ENCODE data around the gene FOXP4. TPM values are rescaled to one million over a fixed set of nuclear protein-coding genes. Genes with fewer than 3 reads are reported as not detected.

FOXP4 gene
- total RNA-seq, 8 experiments from 2014 or later: 1.3 to 22.1 (median 12.8) TPM

DNA sequence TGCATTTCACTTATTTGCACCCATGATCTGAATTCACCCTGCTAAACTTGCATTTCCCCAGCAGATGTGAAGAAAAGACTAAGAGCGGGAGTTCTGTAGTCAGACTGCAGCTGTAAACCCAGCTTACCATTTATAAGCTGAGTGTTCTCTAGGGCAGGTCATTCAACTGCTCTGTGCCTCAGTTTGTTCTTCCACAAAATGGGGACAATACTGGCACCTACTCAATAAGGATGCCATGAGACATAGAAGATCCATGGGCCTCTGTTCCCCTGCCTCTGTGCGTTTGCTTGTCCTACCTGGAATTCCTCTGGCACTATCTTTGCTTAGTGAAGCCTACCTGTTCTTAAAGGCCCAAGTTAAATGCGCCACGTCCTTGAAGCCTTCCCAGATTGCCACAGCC is 79.8 kb downstream of the FOXP4 start:
- no peak overlapping the region for H3K27ac ChIP-seq
- 41 to 100% (median 100%) methylated on average over 1 to 3 of the region's 4 CpGs; no CpG with 5 or more reads in 3 of the 10 experiments for WGBS, 10 experiments
- no peak for ATAC-seq (replicated peaks in 6 of 8)
- in situ Hi-C loops (cut with MboI; ENCODE audit: low pct_unique_long_range_greater_than_20kb in 2 of 9, low sequenced_read_pairs in 9 of 9, unreplicated experiment in 9 of 9): no loop called here
- H3K4me3 ChIP-seq: no peak overlapping the region
- peaks cover 16 to 17% of the 10 kb centered on the region in 2 donors for H3K4me1 ChIP-seq (replicated peaks in 1 of 2)

DNA sequence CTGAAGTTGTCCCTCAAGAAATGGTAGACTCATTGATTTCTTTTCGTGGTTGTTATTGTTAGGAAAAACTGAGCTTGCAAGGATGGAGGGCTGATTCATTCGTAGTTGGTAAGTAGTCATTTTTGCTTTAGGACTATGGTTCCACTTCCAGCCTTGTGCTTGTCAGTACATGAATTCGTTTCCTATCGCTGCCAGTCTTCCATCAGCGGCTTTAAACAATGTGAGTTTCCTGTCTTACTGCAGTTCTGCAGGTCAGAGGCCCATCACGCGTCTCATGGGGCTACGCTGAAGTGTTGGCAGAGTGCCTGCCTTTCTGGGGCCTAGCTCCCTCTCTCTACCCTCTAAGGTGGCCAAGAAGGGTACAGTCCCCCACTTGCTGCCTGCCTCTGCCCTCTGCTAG is 80.7 kb downstream of the FOXP4 start:
- Histone ChIP-seq H3K27ac (no peak overlapping the region), H3K4me3 (no peak overlapping the region), H3K4me1 (replicated peaks in 1 of 2) (peaks cover 11 to 13% of the 10 kb centered on the region in 2 donors)
- in situ Hi-C loops (cut with MboI; ENCODE audit: low pct_unique_long_range_greater_than_20kb in 2 of 9, low sequenced_read_pairs in 9 of 9, unreplicated experiment in 9 of 9): no loop called here
- ATAC-seq (replicated peaks in 6 of 8): peak in 3 of 8 experiments; percentile 24 to 41 (median 32)
- 67 to 100% (median 87%) methylated on average over 1 to 6 of the region's 8 CpGs; no CpG with 5 or more reads in 2 of the 10 experiments for WGBS, 10 experiments

DNA sequence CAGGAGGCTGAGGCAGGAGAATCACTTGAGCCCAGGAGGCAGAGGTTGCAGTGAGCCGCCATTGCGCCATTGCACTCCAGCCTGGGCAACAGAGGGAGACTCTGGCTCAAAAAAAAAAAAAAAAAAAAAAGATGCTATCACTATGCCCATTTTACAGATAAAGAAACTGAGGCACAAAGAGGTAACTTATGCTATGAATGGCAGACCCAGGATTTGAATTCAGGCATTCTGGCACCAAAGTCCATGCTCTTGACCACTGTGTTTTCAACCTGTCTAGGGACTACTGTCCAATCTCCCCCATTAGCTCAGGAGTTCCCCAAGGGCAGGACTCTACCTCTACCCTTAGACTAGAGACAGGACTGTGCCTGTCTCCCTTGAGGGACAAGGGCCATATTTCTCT is 82.9 kb downstream of the FOXP4 start:
- in situ Hi-C loops (cut with MboI; ENCODE audit: low pct_unique_long_range_greater_than_20kb in 2 of 9, low sequenced_read_pairs in 9 of 9, unreplicated experiment in 9 of 9): no loop called here
- no peak for ATAC-seq (replicated peaks in 6 of 8)
- WGBS, 10 experiments: 60 to 100% (median 81%) methylated on average over 1 to 2 of the region's 2 CpGs; no CpG with 5 or more reads in 5 of the 10 experiments
- Histone ChIP-seq H3K27ac (no peak overlapping the region), H3K4me3 (no peak overlapping the region), H3K4me1 (replicated peaks in 1 of 2) (peaks cover 3% of the 10 kb centered on the region in 2 donors)

DNA sequence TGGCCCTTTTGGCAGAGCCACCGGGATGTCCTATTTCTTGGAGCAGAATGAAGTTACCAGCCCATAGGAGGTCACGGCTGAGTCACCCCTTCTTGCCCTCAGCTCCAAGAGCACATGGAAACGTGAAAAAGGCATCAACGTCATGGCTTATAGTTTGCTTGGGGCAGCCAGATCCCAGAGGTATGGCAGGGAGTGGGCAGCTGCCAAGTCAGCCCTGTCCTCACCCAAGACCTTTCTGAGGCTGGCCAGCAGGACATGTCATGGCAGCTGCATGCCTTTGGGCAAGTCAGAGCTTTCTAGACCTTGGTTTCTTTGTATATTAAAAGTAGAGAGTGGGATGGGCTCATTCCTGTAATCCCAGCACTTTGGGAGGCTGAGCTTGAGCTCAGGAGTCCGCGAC is 83.9 kb downstream of the FOXP4 start:
- Histone ChIP-seq H3K4me3 (no peak overlapping the region), H3K27ac (no peak overlapping the region), H3K4me1 (replicated peaks in 1 of 2) (peaks cover 3 to 11% of the 10 kb centered on the region in 2 donors)
- WGBS, 10 experiments: 22 to 100% (median 80%) methylated on average over 1 to 5 of the region's 6 CpGs; no CpG with 5 or more reads in 4 of the 10 experiments
- in situ Hi-C loops (cut with MboI; ENCODE audit: low pct_unique_long_range_greater_than_20kb in 2 of 9, low sequenced_read_pairs in 9 of 9, unreplicated experiment in 9 of 9): no loop called here
- ATAC-seq (replicated peaks in 6 of 8): no peak

DNA sequence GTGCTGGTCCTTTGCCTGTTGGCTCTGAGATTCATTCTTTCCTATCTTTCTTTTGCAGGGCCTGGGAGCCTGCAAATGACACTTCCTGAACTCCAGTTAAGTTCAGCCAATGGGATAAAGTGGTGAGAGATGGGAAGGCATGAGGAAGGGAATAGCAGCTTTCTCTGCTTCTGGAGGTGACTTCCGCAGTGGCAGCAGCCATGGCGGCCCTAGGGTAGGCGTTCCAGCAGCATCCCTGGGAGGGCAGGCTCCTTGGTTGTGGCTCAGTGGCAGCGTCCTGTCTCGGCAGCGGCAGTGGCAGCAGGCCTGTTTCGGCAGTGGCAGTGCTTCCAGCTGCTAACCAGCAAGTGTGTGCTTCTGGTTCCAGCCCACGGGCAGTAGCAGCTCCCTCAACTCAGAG is 84.8 kb downstream of the FOXP4 start:
- no peak for ATAC-seq (replicated peaks in 6 of 8)

DNA sequence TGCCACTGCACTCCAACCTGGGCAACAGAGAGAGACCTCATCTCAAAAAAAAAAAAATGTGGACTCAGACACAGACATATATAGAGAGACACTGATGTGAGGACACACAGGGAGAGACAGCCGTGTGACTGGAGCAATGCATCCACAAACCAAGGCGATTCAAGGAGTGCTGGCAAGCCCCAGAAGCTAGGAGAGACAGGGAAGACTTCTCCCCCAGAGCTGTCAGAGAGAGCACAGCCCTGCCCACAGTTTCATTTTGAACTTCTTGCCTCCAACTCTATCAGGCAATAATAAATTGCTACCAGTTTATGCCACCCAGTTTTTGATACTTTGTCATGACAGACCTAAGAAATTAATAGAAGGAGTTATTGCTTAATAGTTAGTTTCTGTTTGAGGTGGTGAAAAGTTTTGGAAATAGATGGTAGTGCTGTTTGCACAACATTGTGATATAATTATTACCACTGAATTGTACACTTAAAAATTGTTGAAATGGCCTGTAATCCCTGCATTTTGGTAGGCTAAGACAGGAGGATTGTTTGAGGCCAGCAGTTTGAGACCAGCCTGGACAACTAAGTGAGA is 87.0 kb downstream of the FOXP4 start:
- ATAC-seq (replicated peaks in 6 of 8): no peak
- Histone ChIP-seq H3K27ac (no peak overlapping the region), H3K4me1 (replicated peaks in 1 of 2) (peaks cover 0 to 15% of the 10 kb centered on the region in 2 donors), H3K4me3 (no peak overlapping the region)
- 0 to 44% (median 10%) methylated on average over 1 to 2 of the region's 2 CpGs; no CpG with 5 or more reads in 5 of the 10 experiments for WGBS, 10 experiments
- in situ Hi-C loops (cut with MboI; ENCODE audit: low pct_unique_long_range_greater_than_20kb in 2 of 9, low sequenced_read_pairs in 9 of 9, unreplicated experiment in 9 of 9): no loop called here

More for the DNA sequence above, 84.8 kb downstream of the FOXP4 start:
- 77 to 100% (median 89%) methylated on average over 1 to 8 of the region's 8 CpGs; no CpG with 5 or more reads in 4 of the 10 experiments for WGBS, 10 experiments
- in situ Hi-C loops (cut with MboI; ENCODE audit: low pct_unique_long_range_greater_than_20kb in 2 of 9, low sequenced_read_pairs in 9 of 9, unreplicated experiment in 9 of 9): no loop called here
- Histone ChIP-seq H3K27ac (no peak overlapping the region), H3K4me3 (no peak overlapping the region), H3K4me1 (replicated peaks in 1 of 2) (peaks cover 3 to 10% of the 10 kb centered on the region in 2 donors)

DNA sequence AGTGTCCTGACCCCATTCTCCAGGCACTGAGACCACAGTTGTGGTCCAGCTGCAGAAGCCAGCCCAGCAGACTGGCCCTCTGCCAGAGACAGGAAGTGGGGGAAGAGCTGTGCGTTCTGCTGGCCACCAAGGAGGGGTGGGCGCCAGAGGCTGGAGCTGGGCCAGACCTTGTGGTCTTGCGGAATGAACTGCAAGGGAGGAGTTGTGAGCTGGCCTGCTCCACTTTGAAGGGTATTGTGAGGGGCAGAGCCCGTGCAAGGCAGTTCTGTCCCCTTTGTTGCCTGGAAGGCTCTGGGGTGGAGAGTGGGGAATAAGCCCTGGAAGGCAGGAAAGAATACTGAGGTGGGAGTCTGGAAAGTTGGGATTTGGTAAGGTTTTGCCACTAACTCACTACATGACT is 88.5 kb downstream of the FOXP4 start:
- in situ Hi-C loops (cut with MboI; ENCODE audit: low pct_unique_long_range_greater_than_20kb in 2 of 9, low sequenced_read_pairs in 9 of 9, unreplicated experiment in 9 of 9): no loop called here
- Histone ChIP-seq H3K4me3 (no peak overlapping the region), H3K4me1 (replicated peaks in 1 of 2) (peaks cover 5 to 21% of the 10 kb centered on the region in 2 donors), H3K27ac (no peak overlapping the region)
- peak in 5 of 8 experiments; percentile 11 to 64 (median 39) for ATAC-seq (replicated peaks in 6 of 8)
- 17 to 73% (median 27%) methylated on average over 1 to 4 of the region's 4 CpGs; no CpG with 5 or more reads in 6 of the 10 experiments for WGBS, 10 experiments

DNA sequence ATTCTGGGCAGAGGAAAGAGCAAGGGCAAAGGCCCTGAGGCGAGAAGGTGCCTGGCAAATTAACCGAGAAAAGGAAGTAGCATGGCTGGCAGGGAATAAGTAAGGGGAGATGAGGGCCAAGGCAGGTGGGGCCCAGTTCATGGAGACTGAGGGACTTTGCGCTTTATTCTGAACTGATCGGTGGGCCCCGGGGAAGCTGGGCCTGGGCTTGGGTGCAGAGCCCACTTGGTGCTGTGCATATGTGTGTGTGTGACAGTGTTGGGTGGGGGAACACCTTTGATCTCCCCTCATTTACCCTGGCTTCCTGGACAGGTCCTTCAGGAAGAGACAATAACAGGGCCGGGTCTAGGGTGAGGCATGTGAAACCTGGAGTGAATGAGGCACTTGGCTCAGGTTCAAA is 89.2 kb downstream of the FOXP4 start:
- in situ Hi-C loops (cut with MboI; ENCODE audit: low pct_unique_long_range_greater_than_20kb in 2 of 9, low sequenced_read_pairs in 9 of 9, unreplicated experiment in 9 of 9): no loop called here
- no peak overlapping the region for H3K27ac ChIP-seq
- H3K4me1 ChIP-seq (replicated peaks in 1 of 2): peaks cover 12 to 28% of the 10 kb centered on the region in 2 donors
- ATAC-seq (replicated peaks in 6 of 8): no peak
- 62 to 93% (median 85%) methylated on average over 2 to 6 of the region's 6 CpGs; no CpG with 5 or more reads in 2 of the 10 experiments for WGBS, 10 experiments
- H3K4me3 ChIP-seq: no peak overlapping the region

DNA sequence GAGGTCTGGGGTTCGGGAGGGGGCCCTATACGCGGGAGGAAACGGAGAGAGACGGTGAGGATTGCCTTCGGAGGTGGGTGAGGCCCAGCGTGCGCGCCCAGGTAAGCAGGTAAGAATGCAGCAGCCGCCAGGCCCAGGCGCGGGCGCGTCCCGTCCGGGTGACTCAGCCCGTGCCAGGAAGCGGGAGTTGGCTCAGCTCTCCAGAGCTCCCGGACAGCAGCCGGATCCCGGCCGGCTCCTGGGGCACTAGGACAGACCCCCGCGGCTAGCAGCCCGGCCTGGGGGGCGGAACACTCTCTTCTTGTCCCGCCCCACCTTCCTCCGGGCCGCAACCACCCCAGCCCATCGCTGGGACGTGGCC is 90.6 kb downstream of the FOXP4 start:
- Histone ChIP-seq H3K27ac (no peak overlapping the region), H3K4me3 (no peak overlapping the region), H3K4me1 (replicated peaks in 1 of 2) (peaks cover 14 to 28% of the 10 kb centered on the region in 2 donors)
- peak in 1 of 8 experiments; percentile 9 for ATAC-seq (replicated peaks in 6 of 8)
- WGBS, 10 experiments: 56 to 88% methylated on average over 5 of the region's 31 CpGs; no CpG with 5 or more reads in 8 of the 10 experiments
- in situ Hi-C loops (cut with MboI; ENCODE audit: low pct_unique_long_range_greater_than_20kb in 2 of 9, low sequenced_read_pairs in 9 of 9, unreplicated experiment in 9 of 9): no loop called here

DNA sequence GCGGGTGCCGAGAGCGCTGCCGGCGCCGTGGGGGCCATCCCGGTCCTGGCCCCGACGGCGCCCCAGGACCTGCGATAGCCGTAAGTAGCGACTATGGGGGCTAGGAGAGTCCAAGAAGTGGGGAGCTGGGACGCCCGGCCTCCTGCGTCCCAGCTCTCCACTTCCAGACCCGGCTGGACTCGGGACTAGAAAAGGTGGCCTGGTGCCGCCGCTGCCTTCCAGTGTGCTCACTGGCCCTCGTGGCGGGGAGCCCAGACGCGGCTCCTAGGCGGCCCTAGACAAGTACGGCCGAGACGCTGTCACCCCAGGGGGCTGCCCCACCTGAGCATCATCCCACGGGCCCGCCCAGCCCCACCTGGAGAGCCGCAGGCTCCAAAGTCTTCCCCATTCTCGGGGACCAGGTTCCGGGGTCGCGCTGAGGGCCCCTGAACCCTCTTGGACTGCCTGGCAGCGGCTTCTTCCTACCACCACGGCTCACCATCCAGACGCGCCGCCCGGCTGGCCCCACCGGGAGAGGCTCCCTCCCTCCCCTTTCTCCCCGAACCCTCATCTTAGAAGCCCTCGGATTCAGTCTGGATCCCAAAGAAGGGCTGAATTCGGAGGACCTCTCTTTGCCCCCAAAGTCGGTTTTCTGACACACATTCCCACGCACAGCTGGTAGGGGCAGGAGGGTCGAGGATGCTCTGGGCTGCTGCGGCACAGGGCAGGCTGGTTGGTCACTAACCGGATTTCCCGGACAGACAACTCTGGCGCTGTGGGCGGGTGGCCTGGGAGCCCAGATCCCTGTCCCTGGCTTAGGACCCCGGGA is 91.2 kb downstream of the FOXP4 start:
- in situ Hi-C loops (cut with MboI; ENCODE audit: low pct_unique_long_range_greater_than_20kb in 2 of 9, low sequenced_read_pairs in 9 of 9, unreplicated experiment in 9 of 9): no loop called here
- ATAC-seq (replicated peaks in 6 of 8): peak in 1 of 8 experiments; percentile 7
- peaks cover 14 to 28% of the 10 kb centered on the region in 2 donors for H3K4me1 ChIP-seq (replicated peaks in 1 of 2)
- H3K4me3 ChIP-seq: peak overlapping the region; percentile 43 to 77 (median 52)
- H3K27ac ChIP-seq: no peak overlapping the region
- WGBS, 10 experiments: 0 to 61% methylated on average over 1 to 5 of the region's 54 CpGs; no CpG with 5 or more reads in 8 of the 10 experiments

DNA sequence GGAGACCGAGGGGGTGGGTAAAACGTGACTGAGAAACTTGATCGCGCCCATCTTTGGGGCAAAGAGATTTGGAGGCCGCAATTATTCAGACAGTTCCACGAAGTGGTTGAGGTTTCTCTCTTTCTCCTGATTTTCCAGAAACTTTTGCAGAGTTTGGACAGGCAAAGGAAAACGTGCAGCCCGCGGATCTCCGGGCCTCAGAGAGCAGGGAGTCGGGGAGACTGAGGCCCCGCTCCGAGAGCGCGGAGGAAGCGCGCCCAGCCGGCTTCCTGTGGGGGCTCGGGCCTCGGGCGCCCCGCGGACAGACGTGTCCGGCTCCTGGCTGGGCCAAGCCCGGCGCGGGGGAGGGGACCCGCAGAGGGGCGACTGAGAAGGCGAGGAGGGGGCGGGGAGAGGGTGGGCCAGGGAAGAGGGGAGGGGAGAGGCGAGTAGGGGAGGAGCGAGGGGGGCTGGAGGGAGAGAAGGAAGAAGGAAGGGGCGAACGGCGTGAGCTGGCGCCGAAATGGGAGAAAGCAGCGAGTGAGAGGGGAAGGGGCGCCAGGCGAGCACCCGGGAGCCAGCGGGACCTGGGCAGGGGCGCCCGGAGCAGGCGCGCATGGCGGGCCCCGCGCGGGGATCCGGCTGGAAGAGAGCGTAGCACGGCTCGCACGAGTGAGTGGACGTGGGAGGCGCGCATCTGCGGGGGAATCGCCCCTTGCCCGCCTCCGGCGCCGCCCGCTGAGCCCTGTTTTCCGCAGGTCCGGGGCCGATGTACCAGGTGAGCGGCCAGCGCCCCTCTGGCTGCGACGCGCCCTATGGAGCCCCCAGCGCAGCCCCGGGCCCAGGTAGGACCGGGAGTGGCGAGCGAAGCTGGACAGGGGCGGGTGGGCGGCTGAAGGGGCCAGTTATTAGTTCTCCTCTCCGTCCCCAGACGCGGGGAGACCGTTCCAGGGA is 92.1 kb downstream of the FOXP4 start, which contains the start of gene MDFI:
Gene MDFI (plus strand): TSS at position 467 of the 933 bp plus-strand sequence. CDS start 282 bp downstream, at position 749.
- in situ Hi-C loops (cut with MboI; ENCODE audit: low pct_unique_long_range_greater_than_20kb in 2 of 9, low sequenced_read_pairs in 9 of 9, unreplicated experiment in 9 of 9): no loop called here
- Histone ChIP-seq H3K4me3 (peak within 1 kb of the TSS; percentile 43 to 77 (median 52)), H3K4me1 (replicated peaks in 1 of 2) (peaks cover 14 to 28% of the 10 kb centered on the region in 2 donors), H3K27ac (peak within 1 kb of the TSS in 1 of 2 donors; percentile 17)
- 0 to 3% (median 0%) methylated on average over 1 to 6 of the region's 86 CpGs; no CpG with 5 or more reads in 6 of the 10 experiments for WGBS, 10 experiments
- ATAC-seq (replicated peaks in 6 of 8): peak; percentile 26 to 74 (median 61)
